Colonic mucosa (tissue), 4 donors: ENCODE measurements around the gene CUL9. TPM values are rescaled to one million over a fixed set of nuclear protein-coding genes. Genes with fewer than 3 reads are reported as not detected.
A peak's percentile ranks its signal among the peaks of the same experiment; 100 is the strongest.

Source experiments
- DNase-seq: peaks from one replicate; pipeline ENCODE4 v3.0.0-alpha.2; 2020
- H3K27ac ChIP-seq: fragments of 200-600 bp; one replicate; pipeline ENCODE4 v1.8.0; 2021
- H3K27me3 ChIP-seq: fragments of 200-600 bp; one replicate; pipeline ENCODE4 v1.8.0; 2021
- H3K36me3 ChIP-seq: fragments of 200-600 bp; one replicate; pipeline ENCODE4 v1.8.0; 2021
- H3K4me1 ChIP-seq: fragments of 200-600 bp; one replicate; pipeline ENCODE4 v1.8.0; 2021; ENCODE audit warnings: mild to moderate bottlenecking
- H3K4me3 ChIP-seq: fragments of 200-600 bp; one replicate; pipeline ENCODE4 v1.8.0; 2021
- H3K9ac ChIP-seq, 2 donors: one replicate each; pipeline ENCODE4 v1.7.0; 2013; ENCODE audit warnings: control low read depth in 2 of 2, low read depth in 2 of 2, low read length in 2 of 2
- H3K9me3 ChIP-seq: fragments of 200-600 bp; one replicate; pipeline ENCODE4 v1.8.0; 2021
- intact Hi-C: fragments of 100-400 bp; cut with DNase I; formaldehyde crosslinking; loops from one replicate; pipeline ENCODE4 v1.14.1; 2022
- total RNA-seq, 2 donors: library from RNA; stranded (reverse); fragmentation: NEBNext Ultra II Directional in 1 of 2; extraction: Animal tissue kit (Norgen Biotek cat#: 25700) in 1 of 2; gene quantifications; one replicate each; pipeline ENCODE4 v1.2.1, GENCODE V29; 2021
- TF ChIP-seq, protein P1 (sequence below): fragments of 200-600 bp; IDR thresholded peaks from one replicate; pipeline ENCODE4 v1.8.0; 2022; ENCODE audit warnings: antibody characterized with exemption, mild to moderate bottlenecking
- donor health status: healthy.
- donor health status: DM: no; HTN: no; CAD: no.
- donor health status: DM: no; HTN: no; CAD: no.

Gene CUL9
- total RNA-seq, 2 donors from 2014 or later = 23.4 to 36.9 TPM

DNA sequence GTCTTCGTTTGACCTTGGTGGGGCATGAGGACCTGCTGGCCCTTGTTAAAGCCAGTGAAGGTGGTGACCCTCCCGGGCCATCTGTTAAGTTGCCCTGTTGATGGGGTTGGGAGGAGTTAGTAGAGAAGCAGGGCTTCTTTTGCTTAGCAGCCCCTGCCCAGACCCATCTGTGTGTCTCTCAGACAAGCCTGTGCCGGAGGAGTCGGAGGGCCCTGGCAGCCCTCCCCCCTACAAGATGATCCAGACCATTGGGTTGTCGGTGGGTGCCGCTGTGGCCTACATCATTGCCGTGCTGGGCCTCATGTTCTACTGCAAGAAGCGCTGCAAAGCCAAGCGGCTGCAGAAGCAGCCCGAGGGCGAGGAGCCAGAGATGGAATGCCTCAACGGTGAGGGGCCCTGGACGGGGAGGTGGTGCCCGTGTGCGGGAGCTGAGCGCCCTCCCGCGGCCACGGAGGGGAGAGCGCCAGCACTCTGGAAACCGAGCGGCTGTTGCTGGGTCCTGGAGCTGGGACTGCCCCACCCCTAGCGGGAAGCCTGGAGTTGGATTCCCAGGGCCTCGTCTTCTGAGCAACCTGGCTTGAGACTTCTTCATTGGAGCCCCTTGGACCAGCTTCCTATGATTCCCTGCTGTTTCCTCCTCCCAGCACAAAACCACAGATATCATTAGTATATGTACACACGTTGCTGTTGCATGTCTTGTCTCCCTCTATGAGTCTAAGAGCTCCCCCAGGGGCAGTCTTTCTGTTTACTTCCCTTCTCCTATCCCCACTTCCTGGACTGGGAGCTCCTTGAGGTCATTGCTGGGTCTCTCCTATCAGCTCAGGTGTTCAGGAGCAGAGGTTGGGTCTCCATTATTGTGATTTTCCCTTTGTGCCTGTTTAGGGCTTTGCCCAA, 38.5 kb upstream of the CUL9 start:
- Histone ChIP-seq H3K9me3 (no peaks in the 10 kb centered on the region), H3K27me3 (no peaks in the 10 kb centered on the region), H3K27ac (no peak overlapping the region), H3K9ac (no peak overlapping the region), H3K4me3 (no peak overlapping the region), H3K4me1 (no peaks in the 10 kb centered on the region), H3K36me3 (no peaks in the 10 kb centered on the region)
- TF ChIP-seq, protein P1, sequence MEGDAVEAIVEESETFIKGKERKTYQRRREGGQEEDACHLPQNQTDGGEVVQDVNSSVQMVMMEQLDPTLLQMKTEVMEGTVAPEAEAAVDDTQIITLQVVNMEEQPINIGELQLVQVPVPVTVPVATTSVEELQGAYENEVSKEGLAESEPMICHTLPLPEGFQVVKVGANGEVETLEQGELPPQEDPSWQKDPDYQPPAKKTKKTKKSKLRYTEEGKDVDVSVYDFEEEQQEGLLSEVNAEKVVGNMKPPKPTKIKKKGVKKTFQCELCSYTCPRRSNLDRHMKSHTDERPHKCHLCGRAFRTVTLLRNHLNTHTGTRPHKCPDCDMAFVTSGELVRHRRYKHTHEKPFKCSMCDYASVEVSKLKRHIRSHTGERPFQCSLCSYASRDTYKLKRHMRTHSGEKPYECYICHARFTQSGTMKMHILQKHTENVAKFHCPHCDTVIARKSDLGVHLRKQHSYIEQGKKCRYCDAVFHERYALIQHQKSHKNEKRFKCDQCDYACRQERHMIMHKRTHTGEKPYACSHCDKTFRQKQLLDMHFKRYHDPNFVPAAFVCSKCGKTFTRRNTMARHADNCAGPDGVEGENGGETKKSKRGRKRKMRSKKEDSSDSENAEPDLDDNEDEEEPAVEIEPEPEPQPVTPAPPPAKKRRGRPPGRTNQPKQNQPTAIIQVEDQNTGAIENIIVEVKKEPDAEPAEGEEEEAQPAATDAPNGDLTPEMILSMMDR = peak; percentile 92
- intact Hi-C loops = loop anchor here (5.0 kb wide), 1 partner anchor 241 kb away; no protein-coding TSS in a partner anchor
- DNase-seq = peak; percentile 82

DNA sequence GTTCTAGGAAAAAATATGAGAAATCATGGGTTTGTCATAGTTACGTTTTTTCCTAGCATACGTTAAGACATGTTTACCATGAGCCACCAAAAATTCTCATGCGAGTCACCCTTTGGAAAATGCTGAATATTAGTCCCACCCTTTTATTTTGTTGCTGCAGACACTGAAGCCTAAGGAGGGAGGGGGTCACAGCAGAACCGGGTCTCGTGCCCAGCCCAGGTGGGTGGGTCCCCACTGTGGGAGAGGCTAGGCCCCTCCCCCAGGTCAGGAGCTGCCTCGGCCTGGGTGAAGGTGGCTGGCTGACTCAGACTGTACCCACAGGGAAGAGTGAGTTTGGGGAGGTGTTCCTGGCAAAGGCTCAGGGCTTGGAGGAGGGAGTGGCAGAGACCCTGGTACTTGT, 37.1 kb upstream of the CUL9 start:
- DNase-seq = no peak
- Histone ChIP-seq H3K4me3 (no peak overlapping the region), H3K4me1 (no peaks in the 10 kb centered on the region), H3K36me3 (no peaks in the 10 kb centered on the region), H3K27ac (no peak overlapping the region), H3K9me3 (no peaks in the 10 kb centered on the region), H3K9ac (no peak overlapping the region), H3K27me3 (no peaks in the 10 kb centered on the region)
- TF ChIP-seq, protein P1 = no peak
- intact Hi-C loops = loop anchor here (5.0 kb wide), 1 partner anchor 243 kb away; no protein-coding TSS in a partner anchor

DNA sequence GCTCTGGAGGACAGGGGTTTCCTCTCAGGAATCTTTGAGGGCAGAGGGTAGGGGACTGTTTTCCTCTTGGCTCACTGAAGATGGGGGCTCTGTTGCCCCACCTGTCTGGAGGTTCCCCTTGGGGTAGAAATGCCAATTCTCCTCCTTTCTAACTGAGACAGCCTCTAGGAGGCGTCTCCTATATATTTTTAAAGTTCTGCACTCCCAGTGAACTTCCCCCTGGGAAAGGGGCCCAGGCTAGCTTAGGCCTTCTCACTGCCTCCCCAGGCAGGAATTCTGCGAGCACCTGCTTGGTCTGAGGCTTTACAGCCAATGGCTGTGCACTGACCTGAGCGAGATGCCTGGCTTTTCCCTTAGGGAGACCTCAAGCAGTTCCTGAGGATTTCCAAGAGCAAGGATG, 35.7 kb upstream of the CUL9 start:
- intact Hi-C loops = no loop called here

DNA sequence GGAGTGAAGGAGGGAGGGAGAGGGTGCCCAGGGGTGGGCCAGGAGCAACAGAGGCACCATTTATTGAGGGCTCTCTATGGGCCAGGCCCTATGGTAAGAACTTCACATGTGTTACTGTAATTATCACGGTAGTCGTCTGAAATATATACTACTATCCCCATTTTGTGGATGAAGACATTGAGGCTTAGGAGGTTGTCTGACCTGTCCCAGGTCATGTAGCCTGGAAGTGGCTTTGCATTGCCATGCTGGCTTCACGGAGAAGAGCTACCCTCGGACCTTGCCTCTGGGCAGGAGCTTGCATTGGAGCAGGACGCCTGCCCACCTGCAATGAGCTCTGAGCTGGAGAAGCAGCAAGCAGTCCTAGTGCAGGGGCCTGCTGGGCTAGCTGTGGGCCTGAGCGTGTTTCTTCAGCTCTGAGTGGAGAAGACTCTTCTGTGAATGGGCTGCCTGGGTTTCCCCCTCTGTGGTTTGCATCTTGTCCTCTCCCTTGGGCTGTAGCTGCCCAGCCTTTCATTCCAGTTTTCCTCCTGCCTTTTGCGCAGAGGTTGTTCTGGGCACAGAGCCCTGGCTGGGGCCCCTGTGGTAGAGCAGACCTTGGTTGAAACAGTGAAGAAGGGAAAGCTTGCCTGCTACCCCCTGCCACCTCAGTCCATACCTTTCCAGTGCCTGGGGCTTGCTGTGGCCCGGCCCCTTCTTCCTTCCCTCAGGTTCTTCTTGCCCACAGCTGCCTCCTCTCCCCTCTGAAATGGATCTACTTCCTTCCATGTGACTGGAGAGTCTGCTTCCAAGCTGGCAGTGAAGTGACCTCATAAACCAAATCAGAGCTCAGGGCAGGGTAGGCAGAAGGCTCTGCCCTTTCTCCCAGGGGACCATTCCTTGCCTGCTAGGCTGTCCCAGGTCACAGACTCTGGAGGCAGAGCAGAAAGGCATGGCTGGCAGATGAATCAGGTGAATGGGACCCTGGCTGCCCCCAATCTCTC, 35.0 kb upstream of the CUL9 start:
- no peaks in the 10 kb centered on the region for H3K27me3 ChIP-seq
- no peak for DNase-seq
- H3K9me3 ChIP-seq = no peaks in the 10 kb centered on the region
- H3K4me1 ChIP-seq = no peaks in the 10 kb centered on the region
- H3K9ac ChIP-seq = no peak overlapping the region
- H3K36me3 ChIP-seq = no peaks in the 10 kb centered on the region
- H3K4me3 ChIP-seq = no peak overlapping the region
- intact Hi-C loops = no loop called here
- TF ChIP-seq, protein P1 = no peak
- no peak overlapping the region for H3K27ac ChIP-seq

More for the DNA sequence above, 35.7 kb upstream of the CUL9 start:
- H3K27me3 ChIP-seq = no peaks in the 10 kb centered on the region
- TF ChIP-seq, protein P1 = no peak
- H3K4me3 ChIP-seq = no peak overlapping the region
- no peaks in the 10 kb centered on the region for H3K36me3 ChIP-seq
- H3K4me1 ChIP-seq = no peaks in the 10 kb centered on the region
- no peak overlapping the region for H3K9ac ChIP-seq
- H3K27ac ChIP-seq = no peak overlapping the region
- no peak for DNase-seq
- H3K9me3 ChIP-seq = no peaks in the 10 kb centered on the region
